Measurements from ENCODE around the gene PLAAT2.

- TF ChIP-seq CTCF (IDR thresholded peaks at IDR 0.05), result no peak
- TF ChIP-seq POLR2A (IDR thresholded peaks at IDR 0.05), result no peak
- TF ChIP-seq POLR2AphosphoS5 (IDR thresholded peaks at IDR 0.05), result no peak
- no peak for TF ChIP-seq EP300 (IDR thresholded peaks at IDR 0.05)
These were observed 28.2 kb downstream of the PLAAT2 start for GRCh38 chr11:63534895-63535461.
